ENCODE results near the gene CFAP300. TPM values are rescaled to one million over a fixed set of nuclear protein-coding genes. Genes with fewer than 3 reads are reported as not detected.
A peak's percentile ranks its signal among the peaks of the same experiment; 100 is the strongest.

The CFAP300 gene
- total RNA-seq, 1 donor from 2014 or later: 4.9 TPM

DNA sequence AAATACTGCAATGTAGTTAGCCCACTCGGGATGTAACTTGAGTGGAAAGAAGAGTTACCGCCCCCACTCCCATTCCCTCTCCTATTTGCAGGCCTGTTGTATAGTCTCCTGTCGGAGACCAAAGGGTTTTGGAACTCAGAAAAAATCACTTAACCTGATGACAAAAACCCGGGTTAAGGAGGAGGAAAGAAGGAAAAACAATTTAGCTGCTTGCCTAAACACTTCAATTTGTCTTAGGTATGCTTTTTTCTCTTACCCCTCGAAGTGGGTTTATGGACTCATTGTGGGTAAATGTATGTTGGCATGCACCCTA, 65.2 kb downstream of the CFAP300 start:
- Mint-ChIP-seq H3K4me1 (ENCODE audit: unreplicated experiment) (peaks cover 59% of the 10 kb centered on the region), H3K9me3 (ENCODE audit: unreplicated experiment) (no peaks in the 10 kb centered on the region), H3K36me3 (ENCODE audit: unreplicated experiment) (peaks cover 23% of the 10 kb centered on the region), H3K27me3 (ENCODE audit: unreplicated experiment) (no peaks in the 10 kb centered on the region), H3K27ac (ENCODE audit: unreplicated experiment) (peak overlapping the region; percentile 97), H3K4me3 (ENCODE audit: unreplicated experiment) (peak overlapping the region; percentile 89)
- no peak for DNase-seq (ENCODE audit: extremely low spot score, unreplicated experiment)
- no peak for TF ChIP-seq CTCF (IDR thresholded peaks at IDR 0.05)

DNA sequence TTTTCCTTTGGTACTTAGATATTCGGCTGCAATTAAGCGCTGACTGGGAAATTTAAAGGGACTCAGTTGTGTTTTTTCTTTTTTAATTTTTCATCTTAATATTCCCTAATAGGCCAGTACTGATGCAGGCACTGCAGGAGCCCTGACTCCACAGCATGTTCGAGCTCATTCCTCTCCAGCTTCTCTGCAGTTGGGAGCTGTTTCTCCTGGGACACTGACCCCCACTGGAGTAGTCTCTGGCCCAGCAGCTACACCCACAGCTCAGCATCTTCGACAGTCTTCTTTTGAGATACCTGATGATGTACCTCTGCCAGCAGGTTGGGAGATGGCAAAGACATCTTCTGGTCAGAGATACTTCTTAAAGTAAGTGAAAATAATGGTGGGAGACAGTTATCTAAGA, 66.8 kb downstream of the CFAP300 start:
- H3K4me1 Mint-ChIP-seq (ENCODE audit: unreplicated experiment): peaks cover 68% of the 10 kb centered on the region
- no peak for DNase-seq (ENCODE audit: extremely low spot score, unreplicated experiment)
- peak overlapping the region; percentile 35 for H3K4me3 Mint-ChIP-seq (ENCODE audit: unreplicated experiment)
- no peaks in the 10 kb centered on the region for H3K27me3 Mint-ChIP-seq (ENCODE audit: unreplicated experiment)
- peaks cover 23% of the 10 kb centered on the region for H3K36me3 Mint-ChIP-seq (ENCODE audit: unreplicated experiment)
- no peaks in the 10 kb centered on the region for H3K9me3 Mint-ChIP-seq (ENCODE audit: unreplicated experiment)
- peak overlapping the region; percentile 63 for H3K27ac Mint-ChIP-seq (ENCODE audit: unreplicated experiment)
- no peak for TF ChIP-seq CTCF (IDR thresholded peaks at IDR 0.05)

DNA sequence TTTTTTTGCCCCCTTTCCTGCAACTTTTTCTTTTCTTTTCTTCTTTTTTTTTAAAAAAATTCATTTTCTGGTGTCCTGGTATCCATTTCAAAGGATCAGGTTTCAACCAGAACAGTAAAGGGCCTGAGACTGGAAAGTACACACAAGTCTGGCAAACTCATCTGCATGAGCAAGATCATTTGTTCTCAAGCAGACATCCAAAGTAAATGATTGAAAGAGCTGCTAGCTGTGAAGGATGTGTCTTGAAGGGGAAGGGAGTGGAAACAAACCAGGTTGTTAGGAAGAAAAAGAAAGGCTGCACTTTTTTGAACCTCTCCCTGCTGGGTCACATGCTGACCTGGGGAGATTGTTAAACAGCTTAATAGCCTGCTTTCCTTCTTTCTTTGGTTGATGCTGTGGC, 68.3 kb downstream of the CFAP300 start:
- Mint-ChIP-seq H3K4me1 (ENCODE audit: unreplicated experiment) (peaks cover 75% of the 10 kb centered on the region), H3K27me3 (ENCODE audit: unreplicated experiment) (no peaks in the 10 kb centered on the region), H3K9me3 (ENCODE audit: unreplicated experiment) (no peaks in the 10 kb centered on the region), H3K27ac (ENCODE audit: unreplicated experiment) (peak overlapping the region; percentile 85), H3K4me3 (ENCODE audit: unreplicated experiment) (peak overlapping the region; percentile 5), H3K36me3 (ENCODE audit: unreplicated experiment) (peaks cover 21% of the 10 kb centered on the region)
- TF ChIP-seq CTCF (IDR thresholded peaks at IDR 0.05): no peak
- no peak for DNase-seq (ENCODE audit: extremely low spot score, unreplicated experiment)

- peaks cover 21% of the 10 kb centered on the region for H3K36me3 Mint-ChIP-seq (ENCODE audit: unreplicated experiment)
- no peak for TF ChIP-seq CTCF (IDR thresholded peaks at IDR 0.05)
- no peak overlapping the region for H3K4me3 Mint-ChIP-seq (ENCODE audit: unreplicated experiment)
- peak overlapping the region; percentile 85 for H3K27ac Mint-ChIP-seq (ENCODE audit: unreplicated experiment)
- no peaks in the 10 kb centered on the region for H3K27me3 Mint-ChIP-seq (ENCODE audit: unreplicated experiment)
- no peaks in the 10 kb centered on the region for H3K9me3 Mint-ChIP-seq (ENCODE audit: unreplicated experiment)
- DNase-seq (ENCODE audit: extremely low spot score, unreplicated experiment): no peak
- H3K4me1 Mint-ChIP-seq (ENCODE audit: unreplicated experiment): peaks cover 84% of the 10 kb centered on the region
Observed at GRCh38 chr11:102116453-102117205, 69.4 kb downstream of the CFAP300 start.

DNA sequence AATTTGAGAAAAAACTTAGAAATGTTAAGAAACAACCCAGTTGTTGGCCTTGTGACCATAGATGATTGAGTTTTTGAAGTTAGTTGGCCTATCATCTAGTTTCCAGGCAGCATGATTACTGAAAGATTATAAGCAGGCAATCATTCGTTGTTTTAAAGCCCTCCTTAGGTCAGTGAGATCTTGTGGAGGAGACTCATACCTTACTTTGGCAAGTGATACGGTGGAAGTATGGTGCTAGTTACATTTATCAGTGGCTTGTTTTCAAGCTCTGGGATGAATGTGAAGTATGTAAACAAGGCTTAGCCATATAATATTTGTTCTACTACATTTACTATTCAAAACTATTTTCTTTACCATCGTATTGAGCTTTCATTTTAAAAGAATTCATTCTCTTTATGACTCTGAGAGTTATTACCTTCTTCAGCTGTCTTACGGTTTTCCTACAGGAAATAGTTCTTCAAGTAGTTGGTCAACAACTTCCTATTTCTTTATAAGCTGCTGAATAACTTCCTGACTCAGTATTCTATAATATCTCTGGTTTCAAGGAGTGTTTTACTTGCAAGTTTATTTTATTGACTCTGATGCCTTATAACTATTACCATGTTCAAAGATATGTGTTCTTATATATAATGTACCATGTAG, 70.4 kb downstream of the CFAP300 start:
- Mint-ChIP-seq H3K27ac (ENCODE audit: unreplicated experiment) (peak overlapping the region; percentile 85), H3K27me3 (ENCODE audit: unreplicated experiment) (no peaks in the 10 kb centered on the region), H3K9me3 (ENCODE audit: unreplicated experiment) (no peaks in the 10 kb centered on the region), H3K36me3 (ENCODE audit: unreplicated experiment) (peaks cover 26% of the 10 kb centered on the region), H3K4me3 (ENCODE audit: unreplicated experiment) (no peak overlapping the region), H3K4me1 (ENCODE audit: unreplicated experiment) (peaks cover 88% of the 10 kb centered on the region)
- no peak for DNase-seq (ENCODE audit: extremely low spot score, unreplicated experiment)
- no peak for TF ChIP-seq CTCF (IDR thresholded peaks at IDR 0.05)

Data from osteocyte (in vitro differentiated cells).